SK-N-SH (cell line): Measurements from ENCODE around the gene SH3BP4. TPM values are rescaled to one million over a fixed set of nuclear protein-coding genes. Genes with fewer than 3 reads are reported as not detected.

Experiments
- CTCF ChIA-PET: fragments of 300-600, 350-600 bp; formaldehyde crosslinking; extraction: SDS; loops from one replicate; lab custom pipeline; 2021; lab: Yijun Ruan, JAX
- POLR2A ChIA-PET: fragments of 350-600 bp; sonication (Branson Sonifier 250); formaldehyde crosslinking; extraction: SDS; loops from one replicate; lab custom pipeline; 2020; ENCODE audit warnings: antibody characterized with exemption, inconsistent platforms; lab: Yijun Ruan, JAX
- DNase-seq: peaks from one replicate; pipeline ENCODE4 v3.0.0; 2012
- H2AFZ ChIP-seq: fragments of 200-600 bp; sonication (generic); 2 replicates; pipeline ENCODE4 v1.8.1; 2016; ENCODE audit warnings: antibody characterized with exemption, mild to moderate bottlenecking, low read depth
- H3F3A ChIP-seq: fragments of 200-600 bp; sonication (generic); replicated peaks from 2 replicates; pipeline ENCODE3; 2016; ENCODE audit warnings: antibody characterized with exemption, mild to moderate bottlenecking; ENCODE audit not compliant: insufficient read depth
- H3K27ac ChIP-seq, 2 experiments: fragments of 200-500 bp in 1 of 2; fragments of 200-600 bp in 1 of 2; sonication (Bioruptor generic) in 1 of 2; sonication (generic), shearing (Covaris generic) in 1 of 2; 2 replicates each; pipeline versions ENCODE4 v1.5.1 to v1.6.1; 2014 to 2016; ENCODE audit warnings: low read depth in 2 of 2, inconsistent platforms in 1 of 2, low read length in 1 of 2, mild to moderate bottlenecking in 1 of 2, mixed read lengths in 1 of 2
- H3K27me3 ChIP-seq: fragments of 200-600 bp; sonication (generic), shearing (Covaris generic); 2 replicates; pipeline ENCODE4 v1.6.1; 2016; ENCODE audit warnings: mixed run types; ENCODE audit not compliant: insufficient read depth
- H3K36me3 ChIP-seq, 2 experiments: fragments of 200-500 bp in 1 of 2; fragments of 200-600 bp in 1 of 2; sonication (Bioruptor generic) in 1 of 2; sonication (generic) in 1 of 2; replicated peaks in 1 of 2; 2 replicates each; pipeline versions ENCODE3 to v1.5.1; 2014 to 2016; ENCODE audit warnings: low read length in 1 of 2, mild to moderate bottlenecking in 1 of 2; ENCODE audit not compliant: insufficient read depth in 2 of 2, control insufficient read depth in 1 of 2
- H3K4me1 ChIP-seq, 2 experiments: fragments of 200-500 bp in 1 of 2; fragments of 200-600 bp in 1 of 2; sonication (Bioruptor generic) in 1 of 2; sonication (generic), shearing (Covaris generic) in 1 of 2; 2 replicates each; pipeline versions ENCODE4 v1.5.1 to v1.6.1; 2014 to 2016; ENCODE audit warnings: low read depth in 1 of 2, low read length in 1 of 2, mixed run types in 1 of 2; ENCODE audit not compliant: insufficient read depth in 2 of 2, control insufficient read depth in 1 of 2
- H3K4me2 ChIP-seq: fragments of 200-600 bp; sonication (generic), shearing (Covaris generic); 2 replicates; pipeline ENCODE4 v1.6.1; 2017; ENCODE audit warnings: mixed run types
- H3K4me3 ChIP-seq, 2 experiments: fragments of 200-500 bp in 1 of 2; fragments of 200-600 bp in 1 of 2; sonication (Bioruptor generic) in 1 of 2; sonication (generic), shearing (Covaris generic) in 1 of 2; 2 replicates each; pipeline versions ENCODE4 v1.5.1 to v1.8.1; 2014 to 2016; ENCODE audit warnings: low read depth in 2 of 2, inconsistent platforms in 1 of 2, low read length in 1 of 2, mild to moderate bottlenecking in 1 of 2, mixed read lengths in 1 of 2, moderate library complexity in 1 of 2
- H3K79me2 ChIP-seq: fragments of 200-600 bp; sonication (generic); 2 replicates; pipeline ENCODE4 v1.8.1; 2017; ENCODE audit warnings: mild to moderate bottlenecking; ENCODE audit not compliant: insufficient read depth
- H3K9ac ChIP-seq: fragments of 200-600 bp; sonication (generic); 2 replicates; pipeline ENCODE4 v1.6.1; 2017; ENCODE audit warnings: mixed run types
- H3K9me2 ChIP-seq: fragments of 200-600 bp; sonication (generic); 2 replicates; pipeline ENCODE4 v1.6.1; 2017; ENCODE audit warnings: mixed run types
- H3K9me3 ChIP-seq: fragments of 200-600 bp; sonication (generic); 2 replicates; pipeline ENCODE4 v1.6.1; 2017; ENCODE audit warnings: mixed run types, mild to moderate bottlenecking, moderate library complexity
- H4K20me1 ChIP-seq: fragments of 200-600 bp; sonication (generic); 2 replicates; pipeline ENCODE4 v1.6.1; 2017; ENCODE audit warnings: mild to moderate bottlenecking, mixed run types; ENCODE audit not compliant: insufficient read depth
- CTCF ChIP-seq: fragments of 200-600 bp; sonication (generic); IDR thresholded peaks from 2 replicates; pipeline ENCODE4 v1.6.1; 2017; ENCODE audit warnings: antibody characterized with exemption, mild to moderate bottlenecking, moderate library complexity
- EP300 ChIP-seq, 2 experiments: IDR thresholded peaks; 2 replicates each; pipeline versions ENCODE4 v1.4.0 to v1.6.1; 2012; ENCODE audit warnings: borderline replicate concordance in 1 of 2, low read depth in 1 of 2, low read length in 1 of 2
- GATA2 ChIP-seq: sonication (generic); formaldehyde crosslinking; IDR thresholded peaks from 2 replicates; pipeline ENCODE4 v1.5.0; 2020; ENCODE audit warnings: mild to moderate bottlenecking, missing genetic modification reagents
- MAX ChIP-seq: IDR thresholded peaks from 2 replicates; pipeline ENCODE4 v1.4.0; 2012; ENCODE audit warnings: low read depth
- MEF2A ChIP-seq: IDR thresholded peaks from 2 replicates; pipeline ENCODE4 v1.4.0; 2012; ENCODE audit warnings: low read depth, borderline replicate concordance
- PBX3 ChIP-seq: IDR thresholded peaks from 2 replicates; pipeline ENCODE4; 2012
- RAD21 ChIP-seq: IDR thresholded peaks from 2 replicates; pipeline ENCODE4 v1.6.1; 2012; ENCODE audit warnings: mild to moderate bottlenecking, low read length
- RCOR1 ChIP-seq: fragments of 150-350 bp; IDR thresholded peaks from 2 replicates; pipeline ENCODE4 v1.6.1; 2017; ENCODE audit warnings: antibody characterized with exemption, low read length
- TAF1 ChIP-seq: IDR thresholded peaks from 2 replicates; pipeline ENCODE4 v1.6.1; 2012; ENCODE audit warnings: low read depth, mild to moderate bottlenecking, low read length, moderate library complexity, borderline replicate concordance
- USF1 ChIP-seq: IDR thresholded peaks from 2 replicates; pipeline ENCODE4 v1.4.0; 2012; ENCODE audit warnings: low read depth, borderline replicate concordance
- USF2 ChIP-seq: fragments of 150-350 bp; IDR thresholded peaks from 2 replicates; pipeline ENCODE4 v1.6.1; 2017; ENCODE audit warnings: antibody characterized with exemption, low read length, low read depth, borderline replicate concordance
- YY1 ChIP-seq: IDR thresholded peaks from 2 replicates; pipeline ENCODE4 v1.4.0; 2012; ENCODE audit warnings: low read depth, mild to moderate bottlenecking
- WGBS: methylation state at CpG from one replicate; pipeline ENCODE4 v1.1.6; 2017; ENCODE audit warnings: low lambda C conversion rate; 5-methylcytosine and 5-hydroxymethylcytosine counted together
- polyA plus RNA-seq, 3 experiments: library from polyadenylated mRNA; depleted of rRNA; stranded (reverse); fragments of >200 nt; gene quantifications; 2 replicates each; pipeline ENCODE4 v1.2.3, GENCODE V29; 2012

The SH3BP4 gene
- polyA plus RNA-seq, 1 of the 3 experiments (the other 2 are of a cell fraction): 27.7 TPM

GRCh38 chr2:235051436-235052260, 99.8 kb downstream of the SH3BP4 start:
- POLR2A ChIA-PET: interaction anchor here (1.1 kb wide), 1 partner anchor 512 kb away, joined by 3 read pairs; no protein-coding TSS in a partner anchor
- H3K9ac ChIP-seq: peak overlapping the region; percentile 20; the same call in 1 of the 2 replicates
- no peak for TF ChIP-seq TAF1
- TF ChIP-seq RCOR1: no peak
- no peak for TF ChIP-seq PBX3
- TF ChIP-seq MAX: no peak
- TF ChIP-seq YY1: no peak
- no peak for TF ChIP-seq RAD21
- TF ChIP-seq USF1: no peak
- no peak for TF ChIP-seq EP300 (IDR thresholded peaks at IDR 0.05; ENCODE audit: borderline replicate concordance in 1 of 2, low read depth in 1 of 2, low read length in 1 of 2)
- TF ChIP-seq USF2: no peak
- TF ChIP-seq CTCF: no peak
- no peak for TF ChIP-seq MEF2A
- TF ChIP-seq GATA2 (CRISPR knock-in tag): no peak
- TF ChIP-seq, all 33 proteins: peak for 0
- Histone ChIP-seq H3K79me2 (peaks cover 56% of the 10 kb centered on the region), H3K4me2 (peak overlapping the region; percentile 60; the same call in 1 of the 2 replicates), H3K27me3 (no peaks in the 10 kb centered on the region), H3K27ac (peak overlapping the region; percentile 87 to 97), H3K4me3 (no peak overlapping the region), H3K36me3 (peaks cover 44 to 50% of the 10 kb centered on the region in 2 experiments), H3K9me2 (no peaks in the 10 kb centered on the region), H3K9me3 (no peaks in the 10 kb centered on the region), H2AFZ (no peak overlapping the region), H4K20me1 (no peaks in the 10 kb centered on the region), H3K4me1 (peaks cover 21 to 34% of the 10 kb centered on the region in 2 experiments), H3F3A (peaks cover 12% of the 10 kb centered on the region)
- CTCF ChIA-PET: interaction anchor here (0.9 to 1.9 kb wide), 10 partner anchors 9 to 908 kb away, joined by 3 to 7 read pairs (median 4); no protein-coding TSS in a partner anchor
- 77% methylated on average over 18 of the region's 18 CpGs for WGBS
- no peak for DNase-seq
